ENCODE results near the gene FBXL7. TPM values are rescaled to one million over a fixed set of nuclear protein-coding genes. Genes with fewer than 3 reads are reported as not detected.

The FBXL7 gene
- total RNA-seq, 1 experiment from 2014 or later = not detected

DNA sequence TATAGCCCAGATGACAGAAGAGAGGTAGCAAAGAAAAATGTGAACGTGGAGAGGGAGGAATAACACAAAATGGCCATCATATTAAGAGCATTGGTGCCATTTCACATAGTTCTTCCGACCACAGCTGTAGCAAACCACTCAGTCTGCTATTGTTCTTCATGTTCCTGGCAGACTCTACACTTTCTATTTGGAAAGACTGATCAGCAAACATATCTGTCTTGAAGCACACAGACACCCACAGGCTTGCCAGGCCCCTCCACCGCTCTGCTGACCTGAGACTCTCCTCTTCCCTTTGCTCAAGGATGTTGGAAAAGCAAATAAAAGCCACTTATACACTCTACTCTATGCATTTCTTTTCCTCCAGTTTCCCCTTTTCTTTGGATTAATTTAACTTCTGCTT, 298.0 kb downstream of the FBXL7 start:
- CTCF ChIA-PET = no interaction called here
- Mint-ChIP-seq H3K9me3 (ENCODE audit: unreplicated experiment) (peaks cover 12% of the 10 kb centered on the region), H3K36me3 (ENCODE audit: insufficient read depth, unreplicated experiment) (no peaks in the 10 kb centered on the region), H3K4me3 (ENCODE audit: unreplicated experiment) (no peak overlapping the region), H3K27ac (ENCODE audit: low read depth, unreplicated experiment) (no peak overlapping the region), H3K27me3 (ENCODE audit: insufficient read depth, unreplicated experiment) (no peaks in the 10 kb centered on the region), H3K4me1 (ENCODE audit: insufficient read depth, unreplicated experiment) (no peaks in the 10 kb centered on the region)
- no peak for TF ChIP-seq CTCF (IDR thresholded peaks at IDR 0.05; ENCODE audit: unreplicated experiment)
- POLR2A ChIA-PET = no interaction called here
- no peak for DNase-seq (ENCODE audit: unreplicated experiment)
- BruUV-seq (replicated peaks) = no TSS peak
- intact Hi-C loops (cut with micrococcal nuclease) = no loop called here

DNA sequence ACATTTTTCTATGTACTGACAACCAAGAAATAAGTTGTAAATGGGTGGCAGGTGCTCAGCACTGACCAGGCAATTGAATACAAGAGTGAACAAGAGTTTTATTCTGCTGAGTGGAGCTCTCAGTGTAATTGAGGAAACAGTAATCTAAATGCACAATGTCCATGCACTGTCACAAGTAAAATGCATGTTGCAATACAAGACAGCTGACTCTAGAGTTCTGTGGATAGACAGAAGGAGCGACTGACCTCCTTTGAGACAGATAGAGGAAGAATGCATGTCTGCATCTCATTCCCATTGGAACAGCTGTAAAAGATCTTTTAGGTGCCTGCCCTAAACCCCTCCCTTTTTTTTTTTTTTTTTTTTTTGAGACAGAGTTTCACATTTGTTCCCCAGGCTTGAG, 299.0 kb downstream of the FBXL7 start:
- H3K4me1 Mint-ChIP-seq (ENCODE audit: insufficient read depth, unreplicated experiment) = no peaks in the 10 kb centered on the region
- ChIA-PET POLR2A (no interaction called here), CTCF (no interaction called here)
- intact Hi-C loops (cut with micrococcal nuclease) = no loop called here
- no peak overlapping the region for H3K27ac Mint-ChIP-seq (ENCODE audit: low read depth, unreplicated experiment)
- H3K9me3 Mint-ChIP-seq (ENCODE audit: unreplicated experiment) = peaks cover 20% of the 10 kb centered on the region
- H3K36me3 Mint-ChIP-seq (ENCODE audit: insufficient read depth, unreplicated experiment) = no peaks in the 10 kb centered on the region
- no peak for DNase-seq (ENCODE audit: unreplicated experiment)
- no peak for TF ChIP-seq CTCF (IDR thresholded peaks at IDR 0.05; ENCODE audit: unreplicated experiment)
- H3K4me3 Mint-ChIP-seq (ENCODE audit: unreplicated experiment) = no peak overlapping the region
- no peaks in the 10 kb centered on the region for H3K27me3 Mint-ChIP-seq (ENCODE audit: insufficient read depth, unreplicated experiment)
- no TSS peak for BruUV-seq (replicated peaks)

DNA sequence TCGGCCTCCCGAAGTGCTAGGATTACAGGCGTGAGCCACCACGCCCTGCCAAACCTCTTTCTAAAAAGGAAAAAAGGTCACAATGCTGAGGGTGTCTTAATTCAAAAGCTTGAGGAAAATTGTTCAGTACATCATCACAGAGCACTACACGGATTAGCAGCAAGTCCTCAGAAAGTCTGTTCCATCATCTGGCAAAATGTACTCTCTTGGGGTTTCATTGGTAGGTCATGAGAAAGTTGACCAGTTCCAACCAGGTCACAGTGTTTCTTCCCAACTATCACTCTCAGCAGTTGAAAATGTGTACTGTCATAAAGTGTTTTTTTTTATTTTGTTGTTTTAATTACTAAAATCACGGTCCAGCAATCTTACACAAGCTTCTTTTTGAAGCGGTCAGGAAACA, 299.6 kb downstream of the FBXL7 start:
- no peaks in the 10 kb centered on the region for H3K4me1 Mint-ChIP-seq (ENCODE audit: insufficient read depth, unreplicated experiment)

DNA sequence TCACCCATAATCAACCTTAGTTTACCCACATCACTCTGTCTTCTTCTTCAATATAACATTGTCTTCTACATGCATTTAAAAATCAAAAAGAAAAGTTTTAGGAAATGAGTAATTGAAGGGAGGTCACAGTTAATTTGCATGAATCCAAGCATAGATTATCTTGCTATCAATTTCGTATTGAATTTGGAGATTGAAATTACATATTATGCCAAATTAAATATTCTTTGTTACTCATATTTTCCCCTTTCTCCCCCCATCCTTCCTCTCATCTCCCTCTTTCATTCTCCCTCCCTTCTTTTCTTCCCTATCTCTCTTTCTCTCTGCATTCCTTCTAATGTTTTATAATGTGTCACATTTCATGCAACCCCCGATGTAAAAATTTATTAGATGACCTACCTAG, 303.3 kb downstream of the FBXL7 start:
- Mint-ChIP-seq H3K4me3 (ENCODE audit: unreplicated experiment) (no peak overlapping the region), H3K36me3 (ENCODE audit: insufficient read depth, unreplicated experiment) (no peaks in the 10 kb centered on the region), H3K4me1 (ENCODE audit: insufficient read depth, unreplicated experiment) (no peaks in the 10 kb centered on the region), H3K27me3 (ENCODE audit: insufficient read depth, unreplicated experiment) (no peaks in the 10 kb centered on the region), H3K9me3 (ENCODE audit: unreplicated experiment) (peaks cover 20% of the 10 kb centered on the region), H3K27ac (ENCODE audit: low read depth, unreplicated experiment) (no peak overlapping the region)
- no TSS peak for BruUV-seq (replicated peaks)
- ChIA-PET CTCF (no interaction called here), POLR2A (no interaction called here)
- intact Hi-C loops (cut with micrococcal nuclease) = no loop called here
- TF ChIP-seq CTCF (IDR thresholded peaks at IDR 0.05; ENCODE audit: unreplicated experiment) = no peak
- no peak for DNase-seq (ENCODE audit: unreplicated experiment)

More for the DNA sequence above, 299.6 kb downstream of the FBXL7 start:
- no TSS peak for BruUV-seq (replicated peaks)
- ChIA-PET CTCF (no interaction called here), POLR2A (no interaction called here)
- no peak overlapping the region for H3K27ac Mint-ChIP-seq (ENCODE audit: low read depth, unreplicated experiment)
- TF ChIP-seq CTCF (IDR thresholded peaks at IDR 0.05; ENCODE audit: unreplicated experiment) = no peak
- no peak overlapping the region for H3K4me3 Mint-ChIP-seq (ENCODE audit: unreplicated experiment)
- intact Hi-C loops (cut with micrococcal nuclease) = no loop called here
- peaks cover 20% of the 10 kb centered on the region for H3K9me3 Mint-ChIP-seq (ENCODE audit: unreplicated experiment)
- H3K27me3 Mint-ChIP-seq (ENCODE audit: insufficient read depth, unreplicated experiment) = no peaks in the 10 kb centered on the region
- no peak for DNase-seq (ENCODE audit: unreplicated experiment)
- no peaks in the 10 kb centered on the region for H3K36me3 Mint-ChIP-seq (ENCODE audit: insufficient read depth, unreplicated experiment)
